Measurements from ENCODE around the gene CCNG1.
"Not testable (repeated sequence)": the region's sequence is repeated elsewhere in the genome, so short reads cannot be mapped to it uniquely, and the experiment has no call there.

The CCNG1 gene

GRCh38 chr5:163440954-163441353 is 3.6 kb downstream of the CCNG1 start:
- in situ Hi-C loops (cut with HindIII; ENCODE audit: low sequenced_read_pairs), result no loop called here

- in situ Hi-C loops (cut with HindIII; ENCODE audit: low sequenced_read_pairs), result no loop called here
Measured at GRCh38 chr5:163444526-163444925, 7.1 kb downstream of the CCNG1 start.

GRCh38 chr5:163445345-163445744 is 8.0 kb downstream of the CCNG1 start:
- in situ Hi-C loops (cut with HindIII; ENCODE audit: low sequenced_read_pairs), result no loop called here

GRCh38 chr5:163447191-163447590 is 9.8 kb downstream of the CCNG1 start:
- in situ Hi-C loops (cut with HindIII; ENCODE audit: low sequenced_read_pairs), result no loop called here

GRCh38 chr5:163447875-163448274 is 10.5 kb downstream of the CCNG1 start:
- in situ Hi-C loops (cut with HindIII; ENCODE audit: low sequenced_read_pairs), result no loop called here

GRCh38 chr5:163448491-163448890 is 11.1 kb downstream of the CCNG1 start:
- in situ Hi-C loops (cut with HindIII; ENCODE audit: low sequenced_read_pairs), result no loop called here

- in situ Hi-C loops (cut with HindIII; ENCODE audit: low sequenced_read_pairs), result no loop called here
Measured at GRCh38 chr5:163451489-163451888, 14.1 kb downstream of the CCNG1 start.

- in situ Hi-C loops (cut with HindIII; ENCODE audit: low sequenced_read_pairs), result no loop called here
Measured at GRCh38 chr5:163453705-163454104, 16.3 kb downstream of the CCNG1 start.

GRCh38 chr5:163455406-163455805 is 18.0 kb downstream of the CCNG1 start:
- in situ Hi-C loops (cut with HindIII; ENCODE audit: low sequenced_read_pairs), result not testable (repeated sequence)

GRCh38 chr5:163456029-163456589 is 18.7 kb downstream of the CCNG1 start:
- in situ Hi-C loops (cut with HindIII; ENCODE audit: low sequenced_read_pairs), result no loop called here

GRCh38 chr5:163456840-163457239 is 19.4 kb downstream of the CCNG1 start:
- in situ Hi-C loops (cut with HindIII; ENCODE audit: low sequenced_read_pairs), result no loop called here

- in situ Hi-C loops (cut with HindIII; ENCODE audit: low sequenced_read_pairs), result no loop called here
Measured at GRCh38 chr5:163458778-163459385, 21.5 kb downstream of the CCNG1 start.

- in situ Hi-C loops (cut with HindIII; ENCODE audit: low sequenced_read_pairs), result no loop called here
Measured at GRCh38 chr5:163459462-163459818, 22.0 kb downstream of the CCNG1 start.

GRCh38 chr5:163459819-163460561 is 22.6 kb downstream of the CCNG1 start, which contains the start of gene NUDCD2:
TSS of gene NUDCD2 (minus strand) at chr5:163460102. CDS start at chr5:163460050, 52 bp downstream.
- in situ Hi-C loops (cut with HindIII; ENCODE audit: low sequenced_read_pairs), result no loop called here

- in situ Hi-C loops (cut with HindIII; ENCODE audit: low sequenced_read_pairs), result no loop called here
Measured at GRCh38 chr5:163460562-163461171, 23.3 kb downstream of the CCNG1 start, which contains the start of gene HMMR. TSS of gene HMMR (plus strand) at chr5:163460632. CDS start at chr5:163460693, 61 bp downstream.

- in situ Hi-C loops (cut with HindIII; ENCODE audit: low sequenced_read_pairs), result no loop called here
Measured at GRCh38 chr5:163463063-163463435, 25.7 kb downstream of the CCNG1 start.

- in situ Hi-C loops (cut with HindIII; ENCODE audit: low sequenced_read_pairs), result no loop called here
Measured at GRCh38 chr5:163467682-163468081, 30.3 kb downstream of the CCNG1 start.

- in situ Hi-C loops (cut with HindIII; ENCODE audit: low sequenced_read_pairs), result no loop called here
Measured at GRCh38 chr5:163473635-163474243, 36.3 kb downstream of the CCNG1 start.

GRCh38 chr5:163475411-163475810 is 38.0 kb downstream of the CCNG1 start:
- in situ Hi-C loops (cut with HindIII; ENCODE audit: low sequenced_read_pairs), result no loop called here

GRCh38 chr5:163478126-163478981 is 41.0 kb downstream of the CCNG1 start:
- in situ Hi-C loops (cut with HindIII; ENCODE audit: low sequenced_read_pairs), result no loop called here

- in situ Hi-C loops (cut with HindIII; ENCODE audit: low sequenced_read_pairs), result no loop called here
Measured at GRCh38 chr5:163478982-163479271, 41.5 kb downstream of the CCNG1 start.

Data from DLD1 (cell line).